HCT116 (cell line): ENCODE data around the gene VRK3.

Experiments used
- CBX3 ChIP-seq: IDR thresholded peaks from 2 replicates; pipeline ENCODE4 v1.6.1; 2012; ENCODE audit warnings: low read depth
- CEBPB ChIP-seq: IDR thresholded peaks from 2 replicates; pipeline ENCODE4 v1.6.1; 2012; ENCODE audit warnings: low read depth
- POLR2A ChIP-seq: IDR thresholded peaks from 2 replicates; pipeline ENCODE4 v1.7.0; 2011; ENCODE audit warnings: borderline replicate concordance; ENCODE audit not compliant: insufficient read depth, insufficient read length; ENCODE audit errors: extremely low read depth
- POLR2AphosphoS5 ChIP-seq: IDR thresholded peaks from 2 replicates; pipeline ENCODE4 v1.6.1; 2011; ENCODE audit warnings: mild to moderate bottlenecking, low read depth, low read length, moderate library complexity
- SIN3A ChIP-seq: IDR thresholded peaks from 2 replicates; pipeline ENCODE4 v1.6.1; 2012; ENCODE audit warnings: low read depth
- ZNF274 ChIP-seq: fragments of 200-500 bp; sonication (Bioruptor generic); IDR thresholded peaks from 2 replicates; pipeline ENCODE4 v1.6.1; 2014; ENCODE audit warnings: mild to moderate bottlenecking, low read depth, low read length, inconsistent platforms
- TF ChIP-seq, protein P1 (sequence below), 3 experiments: fragments of 200-600 bp in 1 of 3; sonication (generic) in 1 of 3; IDR thresholded peaks in 2 of 3; conservative IDR thresholded peaks in 1 of 3; 2 replicates each; pipeline ENCODE4 v1.5.1; 2012 to 2017; ENCODE audit warnings: low read depth in 2 of 3, low read length in 2 of 3, antibody characterized with exemption in 1 of 3, borderline replicate concordance in 1 of 3, control low read depth in 1 of 3, mild to moderate bottlenecking in 1 of 3, mixed read lengths in 1 of 3, mixed run types in 1 of 3, moderate library complexity in 1 of 3; ENCODE audit not compliant: insufficient read depth in 1 of 3

DNA sequence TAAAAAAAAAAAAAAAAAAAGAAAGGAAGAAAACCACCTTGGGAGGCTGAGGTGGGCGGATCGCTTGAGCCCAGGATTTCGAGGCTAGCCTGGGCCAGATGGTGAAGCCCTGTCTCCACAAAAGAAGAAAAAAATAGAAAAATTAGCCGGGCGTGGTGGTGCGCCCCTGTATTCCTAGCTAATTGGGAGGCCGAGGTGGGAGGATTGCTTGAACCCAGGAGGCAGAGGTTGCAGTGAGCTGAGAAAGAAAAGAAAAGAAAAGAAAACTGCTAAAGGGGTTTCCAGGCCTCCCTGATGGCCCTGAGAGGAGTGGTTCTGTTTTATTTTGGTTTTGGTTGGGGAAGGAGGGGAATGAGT, 1.4 kb upstream of the VRK3 start:
- TF ChIP-seq, protein P1, sequence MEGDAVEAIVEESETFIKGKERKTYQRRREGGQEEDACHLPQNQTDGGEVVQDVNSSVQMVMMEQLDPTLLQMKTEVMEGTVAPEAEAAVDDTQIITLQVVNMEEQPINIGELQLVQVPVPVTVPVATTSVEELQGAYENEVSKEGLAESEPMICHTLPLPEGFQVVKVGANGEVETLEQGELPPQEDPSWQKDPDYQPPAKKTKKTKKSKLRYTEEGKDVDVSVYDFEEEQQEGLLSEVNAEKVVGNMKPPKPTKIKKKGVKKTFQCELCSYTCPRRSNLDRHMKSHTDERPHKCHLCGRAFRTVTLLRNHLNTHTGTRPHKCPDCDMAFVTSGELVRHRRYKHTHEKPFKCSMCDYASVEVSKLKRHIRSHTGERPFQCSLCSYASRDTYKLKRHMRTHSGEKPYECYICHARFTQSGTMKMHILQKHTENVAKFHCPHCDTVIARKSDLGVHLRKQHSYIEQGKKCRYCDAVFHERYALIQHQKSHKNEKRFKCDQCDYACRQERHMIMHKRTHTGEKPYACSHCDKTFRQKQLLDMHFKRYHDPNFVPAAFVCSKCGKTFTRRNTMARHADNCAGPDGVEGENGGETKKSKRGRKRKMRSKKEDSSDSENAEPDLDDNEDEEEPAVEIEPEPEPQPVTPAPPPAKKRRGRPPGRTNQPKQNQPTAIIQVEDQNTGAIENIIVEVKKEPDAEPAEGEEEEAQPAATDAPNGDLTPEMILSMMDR (IDR thresholded peaks at IDR 0.05 in 2 of 3, conservative IDR thresholded peaks at IDR 0.05 in 1 of 3; ENCODE audit: borderline replicate concordance in 1 of 3, insufficient read depth in 1 of 3, low read depth in 2 of 3, low read length in 2 of 3), result no peak
- no peak for TF ChIP-seq POLR2AphosphoS5
- no peak for TF ChIP-seq CEBPB
- no peak for TF ChIP-seq ZNF274
- TF ChIP-seq POLR2A, result no peak
- TF ChIP-seq SIN3A, result no peak
- TF ChIP-seq CBX3, result no peak
